ENCODE results near the gene RECQL. TPM values are rescaled to one million over a fixed set of nuclear protein-coding genes. Genes with fewer than 3 reads are reported as not detected.

The RECQL gene
- total and polyA plus RNA-seq, 2 of the 4 experiments (the other 2 are of a cell fraction) = 29.4 to 67.0 TPM

DNA sequence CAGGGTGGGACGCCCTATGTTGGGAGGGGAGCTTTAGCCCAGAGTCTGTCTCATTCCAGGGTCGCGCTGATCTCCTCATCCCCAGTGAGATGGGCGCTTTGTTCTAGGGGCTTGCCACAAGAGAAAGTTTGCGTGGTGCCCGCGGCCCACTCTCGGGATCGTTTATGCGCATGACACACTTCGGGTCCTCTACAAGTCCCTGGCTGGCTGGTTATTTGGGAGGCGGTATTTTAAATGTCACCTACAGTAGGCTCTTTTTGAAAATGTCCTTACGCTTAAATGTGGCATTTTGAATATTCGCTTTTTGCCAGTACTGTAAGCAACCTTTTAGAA is 695 bp upstream of the RECQL start:
- peaks cover 13% of the 10 kb centered on the region; the same call in 1 of the 2 replicates for H4K20me1 ChIP-seq (ENCODE audit: insufficient read depth, low read length)
- H2BK5ac ChIP-seq (ENCODE audit: low read depth, low read length, poor library complexity, severe bottlenecking) = peak overlapping the region; percentile 57
- H4K5ac ChIP-seq (ENCODE audit: low read depth, low read length) = peak overlapping the region; percentile 21
- dilution Hi-C loops (cut with HindIII; ENCODE audit: low sequenced_read_pairs, unreplicated experiment) = no loop called here
- H2AFZ ChIP-seq (replicated peaks; ENCODE audit: low read length, poor library complexity) = peak overlapping the region; percentile 97
- ATAC-seq (ENCODE audit: low read depth) (peak; percentile 9), DNase-seq (peak; percentile 34)
- peak overlapping the region; percentile 85 for H3K4ac ChIP-seq (ENCODE audit: low read depth, low read length)
- H4K91ac ChIP-seq (ENCODE audit: insufficient read depth, low read depth, low read length) = peak overlapping the region; percentile 63
- peaks cover 4% of the 10 kb centered on the region; the same call in 1 of the 2 replicates for H3K9me1 ChIP-seq (ENCODE audit: insufficient read depth, low read length)
- TSS peak; percentile 53 for BruUV-seq (replicated peaks)
- peak overlapping the region; percentile 89 for H3K4me2 ChIP-seq (ENCODE audit: low read depth, low read length)
- H3K23ac ChIP-seq (ENCODE audit: low read depth, low read length) = peak overlapping the region; percentile 91; the same call in 1 of the 2 replicates
- H3K56ac ChIP-seq (ENCODE audit: extremely low read depth, insufficient read depth, low read length) = peak overlapping the region; percentile 68; the same call in 1 of the 2 replicates
- H3K27ac ChIP-seq (ENCODE audit: insufficient read depth, low read length) = peak overlapping the region; percentile 69
- no peak overlapping the region for H2BK15ac ChIP-seq (ENCODE audit: low read depth, low read length)
- in situ Hi-C loops (cut with MboI; ENCODE audit: low sequenced_read_pairs) = loop anchor here (10.0 kb wide), 1 partner anchor 143 kb away; no protein-coding TSS in a partner anchor
- peak overlapping the region; percentile 55 to 86 for H4K8ac ChIP-seq (ENCODE audit: low read depth in 2 of 2, low read length in 2 of 2)
- H3K4me1 ChIP-seq (ENCODE audit: control insufficient read depth, insufficient read depth, low read length) = peaks cover 2% of the 10 kb centered on the region
- peak overlapping the region; percentile 58 for H2AK5ac ChIP-seq (ENCODE audit: low read depth, low read length)
- H3K27me3 ChIP-seq (ENCODE audit: control insufficient read depth, insufficient read depth, low read length) = no peaks in the 10 kb centered on the region
- peak overlapping the region; percentile 96 for H2AK9ac ChIP-seq (replicated peaks; ENCODE audit: low read depth, low read length, poor library complexity)
- no CpG with 5 or more reads among the region's 14 CpGs for WGBS, 2 experiments (ENCODE audit: extremely low coverage in 2 of 2, insufficient read length in 1 of 2)
- POLR2A ChIA-PET (ENCODE audit: unreplicated experiment) = interaction anchor here (0.6 kb wide), 1 partner anchor 678 kb away, joined by 3 read pairs; no protein-coding TSS in a partner anchor
- H3K18ac ChIP-seq (ENCODE audit: low read depth, low read length) = no peak overlapping the region; the same call in 1 of the 2 replicates
- H3K9ac ChIP-seq (ENCODE audit: low read depth, low read length) = peak overlapping the region; percentile 93
- no peak overlapping the region for H2BK20ac ChIP-seq (ENCODE audit: low read depth, low read length)
- H3K79me1 ChIP-seq (ENCODE audit: low read depth in 1 of 2, low read length in 2 of 2) = peaks cover 16 to 37% of the 10 kb centered on the region in 2 experiments
- H3K36me3 ChIP-seq (ENCODE audit: control insufficient read depth, insufficient read depth, low read length) = peaks cover 3% of the 10 kb centered on the region
- H3K14ac ChIP-seq (replicated peaks; ENCODE audit: low read depth, low read length) = peak overlapping the region; percentile 91
- TF ChIP-seq CEBPB (IDR thresholded peaks at IDR 0.05; ENCODE audit: low read depth, low read length) (no peak), CHD1 (IDR thresholded peaks at IDR 0.05; ENCODE audit: low read depth, low read length) (no peak), SMC3 (IDR thresholded peaks at IDR 0.05; ENCODE audit: low read depth, low read length) (no peak), FOS (IDR thresholded peaks at IDR 0.05; ENCODE audit: low read depth, low read length) (no peak), RCOR1 (IDR thresholded peaks at IDR 0.05; ENCODE audit: insufficient replicate concordance, low read length) (no peak), MXI1 (IDR thresholded peaks at IDR 0.05; ENCODE audit: borderline replicate concordance, low read depth, low read length) (no peak), MAZ (IDR thresholded peaks at IDR 0.05; ENCODE audit: borderline replicate concordance, low read depth, low read length) (no peak), POLR2A (IDR thresholded peaks at IDR 0.05; ENCODE audit: low read depth, low read length) (no peak), RFX5 (IDR thresholded peaks at IDR 0.05; ENCODE audit: low read depth, low read length) (no peak), RAD21 (IDR thresholded peaks at IDR 0.05; ENCODE audit: low read length) (no peak)
- TF ChIP-seq, protein P1, sequence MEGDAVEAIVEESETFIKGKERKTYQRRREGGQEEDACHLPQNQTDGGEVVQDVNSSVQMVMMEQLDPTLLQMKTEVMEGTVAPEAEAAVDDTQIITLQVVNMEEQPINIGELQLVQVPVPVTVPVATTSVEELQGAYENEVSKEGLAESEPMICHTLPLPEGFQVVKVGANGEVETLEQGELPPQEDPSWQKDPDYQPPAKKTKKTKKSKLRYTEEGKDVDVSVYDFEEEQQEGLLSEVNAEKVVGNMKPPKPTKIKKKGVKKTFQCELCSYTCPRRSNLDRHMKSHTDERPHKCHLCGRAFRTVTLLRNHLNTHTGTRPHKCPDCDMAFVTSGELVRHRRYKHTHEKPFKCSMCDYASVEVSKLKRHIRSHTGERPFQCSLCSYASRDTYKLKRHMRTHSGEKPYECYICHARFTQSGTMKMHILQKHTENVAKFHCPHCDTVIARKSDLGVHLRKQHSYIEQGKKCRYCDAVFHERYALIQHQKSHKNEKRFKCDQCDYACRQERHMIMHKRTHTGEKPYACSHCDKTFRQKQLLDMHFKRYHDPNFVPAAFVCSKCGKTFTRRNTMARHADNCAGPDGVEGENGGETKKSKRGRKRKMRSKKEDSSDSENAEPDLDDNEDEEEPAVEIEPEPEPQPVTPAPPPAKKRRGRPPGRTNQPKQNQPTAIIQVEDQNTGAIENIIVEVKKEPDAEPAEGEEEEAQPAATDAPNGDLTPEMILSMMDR (conservative IDR thresholded peaks at IDR 0.05; ENCODE audit: low read depth, low read length) = no peak
- TF ChIP-seq, protein P2, sequence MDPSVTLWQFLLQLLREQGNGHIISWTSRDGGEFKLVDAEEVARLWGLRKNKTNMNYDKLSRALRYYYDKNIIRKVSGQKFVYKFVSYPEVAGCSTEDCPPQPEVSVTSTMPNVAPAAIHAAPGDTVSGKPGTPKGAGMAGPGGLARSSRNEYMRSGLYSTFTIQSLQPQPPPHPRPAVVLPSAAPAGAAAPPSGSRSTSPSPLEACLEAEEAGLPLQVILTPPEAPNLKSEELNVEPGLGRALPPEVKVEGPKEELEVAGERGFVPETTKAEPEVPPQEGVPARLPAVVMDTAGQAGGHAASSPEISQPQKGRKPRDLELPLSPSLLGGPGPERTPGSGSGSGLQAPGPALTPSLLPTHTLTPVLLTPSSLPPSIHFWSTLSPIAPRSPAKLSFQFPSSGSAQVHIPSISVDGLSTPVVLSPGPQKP (IDR thresholded peaks at IDR 0.05; ENCODE audit: borderline replicate concordance, low read depth, low read length) = no peak
- TF ChIP-seq, protein P3, sequence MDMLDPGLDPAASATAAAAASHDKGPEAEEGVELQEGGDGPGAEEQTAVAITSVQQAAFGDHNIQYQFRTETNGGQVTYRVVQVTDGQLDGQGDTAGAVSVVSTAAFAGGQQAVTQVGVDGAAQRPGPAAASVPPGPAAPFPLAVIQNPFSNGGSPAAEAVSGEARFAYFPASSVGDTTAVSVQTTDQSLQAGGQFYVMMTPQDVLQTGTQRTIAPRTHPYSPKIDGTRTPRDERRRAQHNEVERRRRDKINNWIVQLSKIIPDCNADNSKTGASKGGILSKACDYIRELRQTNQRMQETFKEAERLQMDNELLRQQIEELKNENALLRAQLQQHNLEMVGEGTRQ (IDR thresholded peaks at IDR 0.05; ENCODE audit: low read depth, low read length) = no peak
- peak overlapping the region; percentile 16; the same call in 1 of the 2 replicates for H2BK120ac ChIP-seq (ENCODE audit: low read depth, low read length)
- intact Hi-C loops (cut with micrococcal nuclease) = loop anchor here (5.0 kb wide), 1 partner anchor 155 kb away; the partner anchor contains the start of gene LDHB
- H3K4me3 ChIP-seq (ENCODE audit: insufficient read depth, low read depth, low read length) = peak overlapping the region; percentile 60
- no peaks in the 10 kb centered on the region for H3K9me3 ChIP-seq (ENCODE audit: control insufficient read depth, insufficient read depth, low read length)
- CTCF ChIA-PET = interaction anchor here (1.0 kb wide), 1 partner anchor 47 kb away, joined by 3 read pairs; no protein-coding TSS in a partner anchor
